Neuronal stem cell (in vitro differentiated cells): Measurements from ENCODE around the gene PRDX4.

Experiments used
- DNase-seq: peaks from one replicate; pipeline ENCODE4 v3.0.0-alpha.2; 2013; ENCODE audit warnings: low spot score
- H2AFZ ChIP-seq: one replicate; pipeline ENCODE4 v1.6.1; 2013; ENCODE audit warnings: mild to moderate bottlenecking, low read length, inconsistent platforms
- H2AK5ac ChIP-seq: 2 replicates; pipeline ENCODE4 v1.6.1; 2013; ENCODE audit warnings: low read depth, mild to moderate bottlenecking, inconsistent platforms, low read length, moderate library complexity, mixed read lengths
- H2BK120ac ChIP-seq: 2 replicates; pipeline ENCODE4 v1.6.1; 2013; ENCODE audit warnings: low read depth, mild to moderate bottlenecking, inconsistent platforms, low read length, moderate library complexity, mixed read lengths
- H2BK12ac ChIP-seq: one replicate; pipeline ENCODE4 v1.6.1; 2013; ENCODE audit warnings: low read length, inconsistent platforms
- H2BK15ac ChIP-seq: 2 replicates; pipeline ENCODE4 v1.6.1; 2013; ENCODE audit warnings: mild to moderate bottlenecking, low read length, inconsistent platforms, mixed read lengths
- H2BK5ac ChIP-seq: one replicate; pipeline ENCODE4 v1.6.1; 2013; ENCODE audit warnings: inconsistent platforms, mild to moderate bottlenecking, low read length, moderate library complexity
- H3K14ac ChIP-seq: one replicate; pipeline ENCODE4 v1.6.1; 2013; ENCODE audit warnings: low read length, inconsistent platforms
- H3K18ac ChIP-seq: 2 replicates; pipeline ENCODE4 v1.6.1; 2013; ENCODE audit warnings: low read length, inconsistent platforms
- H3K23ac ChIP-seq: 2 replicates; pipeline ENCODE4 v1.6.1; 2013; ENCODE audit warnings: low read depth, mild to moderate bottlenecking, mixed read lengths, low read length, inconsistent platforms; ENCODE audit not compliant: poor library complexity
- H3K27ac ChIP-seq: replicated peaks from 3 replicates; pipeline ENCODE4 v1.5.1; 2013; ENCODE audit warnings: low read length, inconsistent platforms
- H3K27me3 ChIP-seq, 3 experiments: 2 replicates each; pipeline ENCODE4 v1.6.1; 2013; ENCODE audit warnings: low read length in 3 of 3, mild to moderate bottlenecking in 2 of 3, inconsistent platforms in 1 of 3, low read depth in 1 of 3, mixed read lengths in 1 of 3, moderate library complexity in 1 of 3; ENCODE audit not compliant: control insufficient read depth in 3 of 3, insufficient read depth in 3 of 3
- H3K36me3 ChIP-seq, 2 donors: replicated peaks in 1 of 2; 2 replicates each; pipeline ENCODE4 v1.6.1; 2013; ENCODE audit warnings: low read length in 2 of 2; ENCODE audit not compliant: control insufficient read depth in 2 of 2, insufficient read depth in 2 of 2
- H3K4ac ChIP-seq: 2 replicates; pipeline ENCODE4 v1.6.1; 2013; ENCODE audit warnings: inconsistent platforms, mild to moderate bottlenecking, low read length, moderate library complexity
- H3K4me1 ChIP-seq, 2 donors: 1 replicate in 1 of 2; 2 replicates in 1 of 2; pipeline ENCODE4 v1.6.1; 2013; ENCODE audit warnings: low read length in 2 of 2, low read depth in 1 of 2; ENCODE audit not compliant: control insufficient read depth in 2 of 2, insufficient read depth in 1 of 2
- H3K4me2 ChIP-seq: one replicate; pipeline ENCODE4 v1.6.1; 2013; ENCODE audit warnings: mild to moderate bottlenecking, low read length, inconsistent platforms; ENCODE audit not compliant: insufficient read depth, poor library complexity, severe bottlenecking
- H3K4me3 ChIP-seq, 2 donors: 2 replicates each; pipeline ENCODE4 v1.5.1; 2013; ENCODE audit warnings: low read length in 2 of 2, mild to moderate bottlenecking in 2 of 2, inconsistent platforms in 1 of 2, moderate library complexity in 1 of 2
- H3K79me1 ChIP-seq: one replicate; pipeline ENCODE4 v1.6.1; 2013; ENCODE audit warnings: low read depth, mild to moderate bottlenecking, inconsistent platforms, low read length, moderate library complexity
- H3K9ac ChIP-seq: one replicate; pipeline ENCODE4 v1.6.1; 2013; ENCODE audit warnings: mild to moderate bottlenecking, low read depth, low read length, inconsistent platforms; ENCODE audit not compliant: poor library complexity
- H3K9me3 ChIP-seq, 2 donors: replicated peaks in 1 of 2; 2 replicates each; pipeline versions ENCODE3 to v1.6.1; 2013; ENCODE audit warnings: low read length in 2 of 2, mild to moderate bottlenecking in 2 of 2, inconsistent platforms in 1 of 2, low read depth in 1 of 2, mixed read lengths in 1 of 2, moderate library complexity in 1 of 2; ENCODE audit not compliant: control insufficient read depth in 2 of 2, insufficient read depth in 1 of 2
- H4K8ac ChIP-seq: one replicate; pipeline ENCODE4 v1.6.1; 2013; ENCODE audit warnings: low read depth, mild to moderate bottlenecking, inconsistent platforms, low read length, moderate library complexity
- H4K91ac ChIP-seq: one replicate; pipeline ENCODE4 v1.6.1; 2013; ENCODE audit warnings: low read length, low read depth, mild to moderate bottlenecking, inconsistent platforms; ENCODE audit not compliant: poor library complexity
- WGBS, 2 donors: extraction: QIAGEN DNeasy Blood & Tissue Kit; methylation state at CpG; one replicate each; pipeline ENCODE4 v1.1.7; 2013; ENCODE audit warnings: missing lambda C conversion rate in 2 of 2, mixed read lengths in 1 of 2; ENCODE audit not compliant: insufficient read length in 2 of 2, insufficient replicate concordance in 1 of 2; ENCODE audit errors: extremely low coverage in 2 of 2; 5-methylcytosine and 5-hydroxymethylcytosine counted together

The PRDX4 gene

GRCh38 chrX:23729214-23729613 lies 61.9 kb downstream of the PRDX4 start:
- H4K91ac ChIP-seq: no peak overlapping the region
- no peak overlapping the region for H2BK5ac ChIP-seq
- no peaks in the 10 kb centered on the region for H3K27me3 ChIP-seq
- no peak overlapping the region for H3K4me2 ChIP-seq
- no peak overlapping the region for H3K4ac ChIP-seq
- H3K4me1 ChIP-seq: no peaks in the 10 kb centered on the region
- no peak overlapping the region for H3K23ac ChIP-seq
- peaks cover 0 to 48% of the 10 kb centered on the region in 2 donors for H3K36me3 ChIP-seq
- H2AK5ac ChIP-seq: no peak overlapping the region
- no peak overlapping the region for H2BK120ac ChIP-seq
- no CpG with 5 or more reads among the region's 1 CpG for WGBS, 2 donors
- H4K8ac ChIP-seq: no peak overlapping the region
- H3K79me1 ChIP-seq: no peaks in the 10 kb centered on the region
- H3K9me3 ChIP-seq: no peaks in the 10 kb centered on the region
- H2AFZ ChIP-seq: no peak overlapping the region
- no peak overlapping the region for H2BK15ac ChIP-seq
- no peak overlapping the region for H3K27ac ChIP-seq
- no peak overlapping the region for H2BK12ac ChIP-seq
- no peak overlapping the region for H3K4me3 ChIP-seq
- no peak overlapping the region for H3K14ac ChIP-seq
- no peak overlapping the region for H3K18ac ChIP-seq
- no peak overlapping the region for H3K9ac ChIP-seq
- no peak for DNase-seq

- Histone ChIP-seq H3K4me2 (no peak overlapping the region), H4K91ac (no peak overlapping the region), H3K27me3 (no peaks in the 10 kb centered on the region), H2AFZ (no peak overlapping the region), H3K14ac (no peak overlapping the region), H3K9ac (no peak overlapping the region), H2BK15ac (no peak overlapping the region), H3K27ac (no peak overlapping the region), H2BK5ac (no peak overlapping the region), H3K18ac (no peak overlapping the region), H3K4me3 (no peak overlapping the region), H4K8ac (no peak overlapping the region), H3K9me3 (no peaks in the 10 kb centered on the region), H3K36me3 (peaks cover 0 to 39% of the 10 kb centered on the region in 2 donors), H2BK12ac (no peak overlapping the region), H3K4ac (no peak overlapping the region), H2BK120ac (no peak overlapping the region), H2AK5ac (no peak overlapping the region), H3K79me1 (no peaks in the 10 kb centered on the region), H3K4me1 (no peaks in the 10 kb centered on the region), H3K23ac (no peak overlapping the region)
- DNase-seq: no peak
- no CpG with 5 or more reads among the region's 1 CpG for WGBS, 2 donors
Measured at GRCh38 chrX:23731951-23732350, 64.7 kb downstream of the PRDX4 start.

- Histone ChIP-seq H3K79me1 (no peaks in the 10 kb centered on the region), H3K14ac (no peak overlapping the region), H3K36me3 (peaks cover 0 to 37% of the 10 kb centered on the region in 2 donors), H2BK120ac (no peak overlapping the region), H3K4me1 (no peaks in the 10 kb centered on the region), H2BK12ac (no peak overlapping the region), H3K27ac (no peak overlapping the region), H3K23ac (no peak overlapping the region), H3K4me3 (no peak overlapping the region), H2BK5ac (no peak overlapping the region), H2AK5ac (no peak overlapping the region), H3K9ac (no peak overlapping the region), H2BK15ac (no peak overlapping the region), H3K18ac (no peak overlapping the region), H3K27me3 (no peaks in the 10 kb centered on the region), H2AFZ (no peak overlapping the region), H4K8ac (no peak overlapping the region), H4K91ac (no peak overlapping the region), H3K4me2 (no peak overlapping the region), H3K9me3 (no peaks in the 10 kb centered on the region), H3K4ac (no peak overlapping the region)
- DNase-seq: no peak
- no CpG with 5 or more reads among the region's 5 CpGs for WGBS, 2 donors
Measured at GRCh38 chrX:23732704-23733103, 65.4 kb downstream of the PRDX4 start.
